Stimulated activated CD4-positive, alpha-beta T cell treated with anti-CD3 and anti-CD28 coated beads, Interleukin-1b, Interleukin-23, amount 100 ng/mL, for 4 hours (primary cell): ENCODE data around the gene RPS6KA2.

Experiments used
- DNase-seq, 2 donors: peaks; one replicate each; pipeline ENCODE4 v3.0.0-alpha.2; 2020; ENCODE audit warnings: low read depth in 2 of 2

The RPS6KA2 gene

DNA sequence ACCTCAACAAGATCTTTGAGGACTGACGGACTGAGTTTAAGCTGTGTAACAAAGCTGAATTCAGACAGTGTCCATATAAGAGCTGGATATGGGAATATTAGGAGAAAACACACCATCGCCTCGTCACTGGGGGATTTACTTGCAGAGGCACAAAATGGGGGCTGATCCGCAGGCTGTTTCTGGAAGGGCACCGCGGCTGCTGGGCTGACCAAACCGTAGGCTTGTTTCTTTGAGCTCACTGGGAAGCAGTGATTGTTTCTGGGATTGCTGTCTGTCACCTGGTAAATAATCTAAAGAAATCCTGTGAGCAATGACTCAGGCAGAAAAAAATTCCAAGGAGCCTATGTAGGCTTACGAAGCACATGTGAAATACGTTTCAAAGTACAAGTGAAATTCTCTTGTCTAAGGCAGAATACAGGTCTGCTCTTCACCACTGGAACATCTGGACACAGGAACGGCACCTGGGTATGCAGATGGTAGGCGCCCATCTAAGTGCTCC lies 180.4 kb downstream of the RPS6KA2 start:
- DNase-seq: no peak

DNA sequence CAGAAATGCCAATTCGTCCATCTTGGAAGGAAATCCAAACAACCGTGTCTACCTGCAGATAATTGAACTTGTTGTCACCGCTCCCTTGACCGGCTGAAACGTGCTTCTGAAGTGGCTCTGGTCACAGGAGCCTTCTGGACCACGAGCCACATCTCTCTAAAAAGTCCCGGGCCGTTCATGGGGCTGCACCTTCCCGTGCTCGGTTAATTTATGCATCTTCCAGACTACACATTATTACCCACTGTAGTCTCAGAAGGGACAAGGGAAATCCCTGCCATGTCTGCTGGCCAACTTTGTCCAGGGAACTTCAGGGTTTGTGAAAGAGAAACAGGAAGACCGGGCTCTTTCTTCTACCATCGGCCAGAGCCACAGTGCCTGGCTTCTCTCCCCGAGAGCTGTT lies 180.9 kb downstream of the RPS6KA2 start:
- no peak for DNase-seq

DNA sequence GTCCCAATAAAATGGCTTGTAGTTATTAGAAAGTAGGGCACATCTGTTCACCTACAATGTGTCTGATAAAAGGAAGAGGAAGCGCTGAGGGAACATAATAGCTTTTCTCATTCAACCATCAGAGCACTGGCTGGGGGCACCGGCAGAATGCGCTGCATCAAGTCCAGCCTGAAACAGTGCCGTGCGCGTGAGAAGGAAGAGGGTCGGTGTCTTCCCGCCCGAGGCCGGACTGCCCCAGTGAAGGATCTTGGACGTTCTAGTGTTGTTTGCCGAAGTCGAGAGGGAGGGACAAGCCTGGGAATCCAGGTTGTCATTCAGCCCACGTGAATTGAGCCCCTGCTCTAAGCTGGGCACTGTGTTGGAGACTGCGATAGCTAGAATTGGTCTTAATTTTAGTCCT lies 182.6 kb downstream of the RPS6KA2 start:
- DNase-seq: no peak

DNA sequence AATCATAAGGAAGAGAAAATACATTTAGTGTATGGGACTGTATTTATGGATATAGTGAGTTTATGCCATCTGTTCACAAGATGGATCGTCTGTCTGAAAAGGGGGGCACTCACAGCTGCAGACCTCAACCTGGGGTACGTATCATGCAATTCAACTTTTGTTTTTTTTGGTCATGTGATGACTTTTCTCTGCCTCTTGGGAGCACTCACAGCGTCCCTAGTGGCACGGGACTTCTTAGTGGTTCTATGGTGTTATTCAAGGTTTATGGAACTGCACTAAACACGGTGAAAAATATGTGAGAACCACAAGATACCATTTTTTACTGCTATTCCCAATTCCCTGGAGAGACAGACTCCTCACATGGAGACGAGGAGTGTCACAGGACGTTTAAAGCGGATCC lies 183.9 kb downstream of the RPS6KA2 start:
- DNase-seq: no peak

DNA sequence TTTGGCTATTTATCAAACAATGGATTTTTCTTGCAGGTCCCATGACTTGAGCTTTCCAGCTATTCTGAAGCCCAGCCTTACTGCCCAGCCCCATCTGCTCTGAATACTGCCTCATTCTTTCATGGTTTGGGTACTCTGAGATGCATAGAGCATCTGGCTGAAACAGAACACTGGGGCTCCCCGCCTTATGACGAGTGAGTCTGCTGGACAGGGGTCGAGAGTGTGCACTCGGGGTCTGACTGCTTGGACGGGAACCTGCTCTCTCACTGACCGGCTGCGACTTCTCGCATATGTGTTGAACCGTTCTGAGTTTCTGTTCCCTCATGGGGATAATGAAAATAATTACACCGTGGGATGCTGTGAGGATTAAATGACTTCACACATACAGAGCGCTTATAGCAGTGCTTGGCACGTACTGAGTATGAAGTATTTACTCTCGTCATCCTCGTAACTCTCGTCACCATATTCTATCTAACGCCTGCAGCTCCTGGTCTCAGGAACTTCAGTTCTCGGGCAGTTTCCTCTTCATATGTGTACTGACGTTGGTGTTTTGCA lies 184.8 kb downstream of the RPS6KA2 start:
- DNase-seq: no peak

DNA sequence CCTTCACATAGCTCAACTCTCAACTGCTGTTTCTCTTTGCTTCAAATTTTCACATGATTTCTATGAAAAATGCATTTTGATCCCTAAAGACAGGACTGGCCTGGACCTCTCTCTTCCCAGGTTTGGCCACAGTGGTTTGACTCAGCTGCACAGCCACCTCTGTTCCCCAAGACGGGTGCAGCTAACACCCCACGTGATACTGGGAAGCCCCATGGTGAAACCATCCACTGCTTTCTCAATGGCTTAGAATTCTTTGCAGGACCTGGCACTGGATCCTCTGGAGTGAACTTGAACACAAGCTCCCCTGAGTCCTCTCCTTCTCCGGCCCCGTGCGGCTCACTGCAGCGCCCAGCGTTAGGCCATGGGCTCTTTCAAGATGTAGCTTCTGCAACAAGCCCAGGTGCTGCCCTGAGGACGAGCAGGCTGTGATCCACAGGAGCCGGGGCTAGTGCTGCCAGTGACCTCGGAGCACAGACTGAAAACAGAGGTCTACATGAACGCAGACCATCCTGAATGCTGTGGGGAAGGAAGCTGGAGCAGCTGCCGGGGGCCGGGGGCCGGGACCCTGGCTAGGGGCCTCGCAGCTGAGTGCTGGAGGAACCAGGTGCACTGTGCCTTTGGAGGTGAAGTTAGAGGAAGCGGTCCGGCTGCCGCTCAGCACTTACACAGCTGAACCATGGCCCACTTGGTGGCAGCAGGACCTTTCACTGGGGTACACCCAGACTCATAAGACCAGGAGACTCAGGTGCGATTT lies 185.5 kb downstream of the RPS6KA2 start:
- DNase-seq: no peak

DNA sequence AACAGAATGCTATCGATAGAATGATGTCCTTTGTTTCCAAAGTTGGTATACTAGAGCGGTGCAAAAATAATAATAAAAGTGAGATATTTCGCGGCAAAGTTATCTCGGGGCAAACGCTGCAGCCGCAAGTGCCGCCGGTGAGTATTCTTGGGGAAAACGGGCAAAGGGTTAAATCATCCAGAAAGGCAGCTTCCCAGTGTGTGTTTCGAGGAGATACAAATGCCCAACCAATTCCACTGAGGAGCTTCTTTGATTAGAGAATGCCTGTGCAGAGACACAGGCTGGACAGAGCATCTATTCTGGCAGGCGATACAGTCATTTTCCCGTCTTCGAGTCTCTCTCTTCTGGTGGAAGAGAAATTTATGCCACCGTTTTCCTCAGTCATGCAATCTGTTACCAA lies 186.3 kb downstream of the RPS6KA2 start:
- no peak for DNase-seq

DNA sequence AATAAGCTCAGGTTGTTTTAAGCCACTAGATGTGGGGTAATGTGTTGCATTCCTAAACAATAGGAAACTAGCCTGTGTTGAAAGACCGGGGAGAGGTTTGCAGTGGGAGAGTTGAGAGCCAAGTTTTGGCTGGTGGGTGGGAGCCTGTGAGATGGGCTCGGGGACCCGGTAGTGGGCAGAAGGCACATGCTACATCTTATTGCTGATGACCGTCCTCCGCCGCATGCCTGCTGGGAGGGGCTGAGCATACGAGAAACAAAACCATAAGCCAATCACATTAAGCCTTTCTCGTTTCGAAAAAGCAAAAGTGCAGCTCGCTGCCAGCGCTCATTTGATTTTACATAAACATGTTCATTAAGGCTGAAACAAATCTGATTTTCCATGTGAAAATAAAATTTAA lies 186.9 kb downstream of the RPS6KA2 start:
- no peak for DNase-seq

DNA sequence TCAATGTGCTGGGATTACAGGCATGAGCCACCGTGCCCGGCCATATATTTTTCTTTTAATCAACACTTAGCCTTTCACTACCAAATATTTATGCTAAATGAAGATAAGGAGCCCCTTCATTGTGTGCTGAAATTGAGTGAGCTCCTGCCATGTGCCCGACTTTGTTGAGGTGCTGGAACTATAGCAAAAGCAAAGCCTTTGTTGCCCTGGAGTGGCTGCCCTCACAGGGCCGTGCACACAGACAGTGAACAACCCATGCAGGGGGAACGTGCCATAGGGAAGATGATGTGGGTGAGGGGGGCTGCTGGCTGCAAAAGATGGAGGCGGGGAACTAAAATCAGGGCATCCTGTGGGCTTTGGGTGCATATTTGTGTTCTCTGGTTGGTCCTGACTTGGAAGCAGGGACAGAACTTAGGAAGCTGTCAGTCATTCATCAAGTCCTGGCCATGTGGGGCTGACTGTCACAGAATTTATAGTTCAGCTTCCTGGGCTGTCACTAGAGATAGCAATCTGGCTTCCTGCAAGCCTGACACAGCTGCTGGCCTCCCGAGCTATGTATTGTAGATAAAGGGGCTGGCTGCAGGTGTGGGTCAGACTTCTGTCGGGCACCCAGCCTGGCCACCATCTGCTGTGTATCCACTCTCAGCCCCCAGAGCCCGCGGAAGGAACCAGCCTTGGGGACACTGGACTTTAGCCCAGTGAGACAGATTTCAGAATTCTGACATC lies 187.5 kb downstream of the RPS6KA2 start:
- DNase-seq: no peak

DNA sequence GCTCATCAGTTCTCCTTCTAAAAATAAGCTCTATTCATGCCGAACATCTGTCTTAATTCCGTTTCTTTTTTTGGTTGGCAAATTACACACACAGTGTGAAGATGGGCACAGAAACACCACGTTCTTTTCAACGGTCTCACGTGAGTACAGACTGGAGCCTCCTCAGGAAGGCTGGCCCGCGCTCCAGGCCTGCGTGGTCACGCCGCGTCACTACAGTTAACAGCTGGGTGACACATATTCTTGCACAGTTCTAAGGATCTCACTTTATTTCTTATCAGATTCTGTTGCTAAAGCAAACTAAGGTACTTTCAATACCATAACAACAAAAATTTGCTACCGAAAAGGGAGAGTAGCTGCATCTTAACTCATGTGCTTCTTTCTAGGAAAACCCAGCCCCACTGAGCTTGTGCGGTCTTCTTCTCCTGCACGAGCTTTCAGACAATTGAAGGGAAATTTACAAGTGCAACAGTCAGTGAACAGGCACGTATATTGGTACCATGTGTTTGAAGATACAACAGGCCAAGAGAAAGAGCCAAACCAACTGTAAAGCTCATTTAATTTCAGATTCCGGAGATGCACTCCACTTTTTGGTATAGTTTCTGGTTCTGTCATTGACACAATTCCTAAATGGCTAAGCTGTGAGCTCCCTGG lies 188.7 kb downstream of the RPS6KA2 start:
- DNase-seq: no peak

DNA sequence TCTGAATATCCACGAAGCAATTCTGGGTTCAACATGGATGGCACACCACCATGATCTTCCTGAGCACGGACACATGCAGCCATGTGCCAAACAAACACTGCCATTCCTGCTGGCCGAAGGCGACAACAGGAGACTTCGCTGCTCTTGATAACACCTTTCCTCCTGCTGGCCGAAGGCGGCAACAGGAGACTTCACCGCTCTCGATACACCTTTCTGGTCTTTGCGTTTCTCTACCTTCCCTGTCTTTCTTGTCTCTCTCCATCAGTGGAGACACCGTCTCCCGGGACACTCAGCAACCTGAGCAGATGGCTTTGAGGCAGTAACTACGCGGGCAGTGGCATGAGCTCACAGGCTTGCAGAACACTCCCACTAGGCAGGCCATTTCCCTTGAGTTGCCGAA lies 189.4 kb downstream of the RPS6KA2 start:
- no peak for DNase-seq

DNA sequence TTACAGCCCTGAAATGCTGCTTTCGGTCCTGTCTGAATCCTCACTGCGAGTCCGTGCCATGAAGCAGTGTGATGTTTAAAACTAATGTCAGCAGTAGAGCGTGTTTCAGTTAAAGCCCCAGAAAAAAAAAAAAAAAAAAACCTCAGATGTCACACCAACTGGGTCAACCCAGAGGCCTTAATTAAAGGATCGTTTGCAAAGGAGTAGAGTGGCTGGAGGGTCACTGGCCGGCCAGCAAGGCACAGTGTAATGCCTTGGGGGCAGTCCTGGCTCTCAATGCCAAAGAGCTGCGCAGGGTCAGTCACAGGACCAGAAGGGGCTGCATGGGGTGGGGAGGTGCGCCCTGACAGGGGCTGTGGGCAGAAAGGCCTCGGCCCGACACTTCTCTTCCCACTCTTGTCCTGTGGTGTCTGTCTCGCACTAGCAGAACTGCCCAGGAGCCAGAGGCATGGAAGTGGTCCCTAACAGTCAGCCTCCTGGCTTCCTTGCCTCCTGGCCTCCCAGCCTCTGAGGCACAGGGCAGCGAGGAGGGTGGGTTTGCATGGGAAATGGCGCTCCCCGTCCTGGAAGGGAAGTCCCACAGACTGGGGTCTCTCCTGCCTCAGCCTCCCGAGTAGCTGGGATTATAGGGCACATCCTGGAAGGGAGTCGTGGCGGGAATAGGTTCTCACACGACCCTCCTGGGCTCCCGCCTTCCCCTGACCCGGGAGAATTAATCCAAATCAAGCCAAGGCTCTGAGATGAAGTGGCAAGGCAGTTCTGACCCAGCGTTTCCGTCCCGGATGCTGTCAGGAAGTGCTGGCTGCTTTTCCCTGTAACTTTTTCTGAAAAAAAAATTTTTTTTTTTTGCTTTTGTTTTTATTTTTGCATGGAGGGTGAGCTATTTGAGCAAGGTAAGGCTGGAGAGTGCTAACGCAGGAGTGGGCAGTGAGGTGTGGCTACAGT lies 190.6 kb downstream of the RPS6KA2 start:
- no peak for DNase-seq

DNA sequence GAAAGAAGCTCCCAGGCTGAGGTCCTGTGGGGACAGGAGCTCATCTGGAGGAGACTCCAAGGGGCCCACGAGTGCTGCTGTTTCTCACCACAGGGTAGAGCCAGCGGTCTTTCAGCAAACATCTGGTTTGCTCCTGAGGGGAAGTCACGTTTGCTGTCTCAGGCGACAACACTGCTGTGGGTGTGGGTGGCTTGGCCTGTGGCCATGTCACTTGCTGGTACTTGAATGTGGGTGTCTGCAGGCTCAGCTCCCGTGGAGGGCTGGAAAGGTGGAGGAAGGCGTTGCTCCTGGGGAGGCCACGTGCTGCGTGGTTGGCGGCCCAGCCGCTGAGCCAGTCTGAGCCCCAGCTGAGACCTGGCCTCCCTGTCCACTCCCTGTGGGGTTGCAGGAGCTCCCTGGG lies 191.5 kb downstream of the RPS6KA2 start:
- no peak for DNase-seq

DNA sequence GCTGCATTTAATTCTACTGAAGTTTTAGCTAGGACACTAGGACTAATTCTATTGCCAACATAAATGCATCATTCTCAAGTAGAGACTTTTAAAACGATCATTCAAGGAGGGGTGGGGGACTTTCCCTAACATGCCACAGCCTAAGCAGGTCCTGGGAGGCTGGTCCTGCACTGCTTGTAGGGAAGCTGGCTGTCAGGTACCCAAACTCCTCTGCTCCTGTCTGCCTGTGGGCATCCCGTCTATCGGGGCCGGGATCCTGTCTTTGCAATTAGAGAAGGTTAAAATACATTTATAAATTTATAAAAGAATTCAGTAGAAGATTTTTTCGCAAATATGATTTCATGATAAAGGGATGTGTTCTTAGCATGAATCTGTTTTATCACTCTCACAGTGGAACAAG lies 192.7 kb downstream of the RPS6KA2 start:
- no peak for DNase-seq

DNA sequence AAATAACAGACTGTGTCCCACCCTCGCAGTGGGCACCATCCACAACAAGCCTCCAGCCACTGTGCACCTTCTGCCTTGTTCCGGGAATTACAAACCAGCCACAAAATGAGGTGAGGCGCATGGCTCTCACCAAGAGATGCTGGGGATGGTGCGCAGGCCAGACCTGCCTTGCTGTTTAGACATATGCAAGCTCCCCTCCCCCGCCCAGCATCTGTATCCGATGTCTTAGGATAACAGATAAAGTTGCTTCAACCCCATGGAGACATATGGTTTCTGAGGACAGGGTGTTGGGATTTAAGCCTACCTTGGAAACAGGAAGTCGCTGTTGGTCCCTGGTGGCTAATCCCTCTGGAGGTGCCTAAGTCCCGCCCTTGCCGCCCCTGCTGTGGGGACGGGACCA lies 194.0 kb downstream of the RPS6KA2 start:
- no peak for DNase-seq

DNA sequence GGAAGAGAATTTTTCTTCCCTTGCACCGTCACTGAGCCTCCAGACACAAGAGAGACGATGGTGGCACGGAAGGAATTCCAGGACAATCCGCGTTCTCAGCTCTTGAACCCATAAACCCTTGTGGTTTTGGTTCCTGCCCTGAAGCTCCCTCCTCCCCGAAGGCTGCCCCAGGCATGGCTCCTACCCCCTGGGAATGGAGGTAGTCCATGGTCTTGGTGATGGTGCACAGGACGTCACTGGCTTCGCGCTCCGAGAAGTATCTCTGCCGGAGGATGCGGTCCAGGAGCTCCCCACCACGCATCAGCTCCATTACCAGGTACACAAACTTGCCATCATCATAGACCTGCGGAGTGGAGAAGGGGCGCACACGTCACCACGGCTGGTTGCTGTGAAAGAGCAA lies 196.8 kb downstream of the RPS6KA2 start:
- no peak for DNase-seq

DNA sequence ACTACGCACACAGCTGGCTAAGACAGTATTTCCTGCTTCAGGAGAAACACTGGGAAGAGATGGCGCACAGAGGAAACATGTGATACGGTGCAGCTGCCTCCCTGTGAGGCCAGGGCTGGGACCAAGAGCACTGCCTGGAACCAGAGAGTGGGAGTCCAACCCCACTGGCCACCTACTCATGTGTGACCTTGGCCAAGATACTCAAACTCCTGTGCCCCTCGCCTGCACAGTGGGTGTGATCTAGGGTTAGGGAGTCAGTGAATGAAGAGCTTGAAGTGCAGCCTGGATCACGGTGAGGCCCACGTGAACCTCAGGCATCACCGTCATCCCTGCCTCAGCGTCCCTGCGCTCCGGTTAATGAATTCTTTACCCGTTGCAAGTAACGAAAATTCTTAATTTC lies 202.6 kb downstream of the RPS6KA2 start:
- DNase-seq: no peak

DNA sequence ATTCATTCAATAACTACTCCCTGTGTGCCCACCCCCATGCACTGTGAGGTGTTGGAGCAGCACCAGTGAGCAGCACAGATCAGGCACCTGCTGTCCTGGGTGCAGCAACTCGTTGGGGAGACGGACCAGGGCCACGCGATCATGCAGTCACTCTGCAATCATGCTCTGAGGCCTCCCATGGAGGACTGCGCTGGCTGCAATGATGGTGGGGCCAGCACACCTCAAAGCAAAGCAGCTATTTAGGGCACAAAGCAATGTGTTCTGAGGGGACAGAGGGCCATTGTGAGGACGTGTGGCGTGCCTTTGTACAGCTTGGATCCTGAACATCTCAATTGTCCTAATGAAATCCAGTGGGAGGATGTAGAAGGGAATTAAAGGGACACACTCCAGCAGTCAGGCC lies 203.3 kb downstream of the RPS6KA2 start:
- no peak for DNase-seq

DNA sequence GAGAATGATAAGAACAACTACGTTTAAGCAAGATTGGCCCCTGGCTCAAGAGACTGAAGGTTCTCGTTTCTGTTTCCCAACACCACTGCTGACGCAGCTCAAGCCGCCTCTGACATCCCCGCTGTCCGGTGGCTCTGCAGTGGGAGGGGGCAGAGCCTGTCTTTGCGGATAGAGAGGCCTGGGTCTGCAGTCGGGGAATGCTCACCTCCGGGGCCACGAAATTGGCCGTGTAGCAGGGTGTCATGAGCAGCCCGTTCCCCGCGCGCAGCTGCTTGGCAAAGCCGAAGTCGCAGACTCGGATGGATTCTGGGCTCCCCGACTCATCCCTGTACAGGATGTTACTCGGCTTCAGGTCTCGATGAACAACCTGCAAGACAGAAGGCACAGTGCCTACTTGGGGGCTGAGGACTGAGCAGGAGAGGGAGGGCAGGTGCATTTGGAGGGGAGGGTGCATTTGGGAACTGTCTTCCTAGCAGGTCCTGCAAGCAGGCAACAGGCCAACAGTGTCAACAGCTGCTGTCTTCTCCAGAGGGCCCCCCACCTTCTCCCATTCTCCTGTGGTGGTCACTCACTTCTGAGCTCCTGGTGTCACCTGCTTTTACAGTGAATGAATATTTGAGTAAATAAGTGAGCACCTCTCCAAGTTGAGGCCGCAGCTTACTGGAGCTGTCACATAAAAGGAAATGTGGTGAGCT lies 203.9 kb downstream of the RPS6KA2 start:
- DNase-seq: no peak

DNA sequence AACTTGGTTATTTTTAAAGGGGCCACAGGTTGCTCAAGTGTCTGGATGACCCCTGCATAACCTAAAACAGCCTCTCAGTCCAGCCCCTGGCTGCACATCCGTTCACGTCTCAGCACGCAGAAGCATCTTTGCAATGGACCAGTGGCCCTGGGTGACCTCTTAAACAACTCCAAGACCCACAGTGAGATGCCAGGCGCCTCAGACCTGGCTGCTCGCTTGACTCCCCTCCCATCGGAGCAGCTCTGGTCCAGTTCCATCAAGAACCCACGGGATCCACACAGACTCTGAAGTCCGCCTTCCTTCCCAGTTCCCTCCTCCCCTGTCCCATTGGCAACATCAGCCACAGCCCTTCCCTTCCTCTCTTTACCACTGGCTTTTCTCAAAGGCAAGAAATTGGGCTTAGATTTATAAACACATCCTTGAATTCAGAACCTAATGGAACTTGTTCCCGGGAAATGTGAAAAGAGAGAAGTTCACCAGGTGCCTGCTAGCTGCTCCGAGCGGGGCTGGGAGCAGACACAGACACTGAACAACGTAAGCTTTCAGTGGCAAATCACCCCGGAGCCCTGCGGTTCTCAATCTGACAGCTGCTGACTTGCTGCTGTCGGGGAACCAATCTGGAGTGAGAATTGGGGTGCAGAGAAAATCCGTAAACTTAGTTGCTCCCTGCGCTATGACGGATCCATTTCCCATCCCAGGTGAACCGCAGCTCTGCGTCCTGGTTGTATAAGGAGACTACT lies 204.7 kb downstream of the RPS6KA2 start:
- no peak for DNase-seq
